ENCODE results near the gene CYP19A1. TPM values are rescaled to one million over a fixed set of nuclear protein-coding genes. Genes with fewer than 3 reads are reported as not detected.
A peak's percentile ranks its signal among the peaks of the same experiment; 100 is the strongest.

Gene CYP19A1
- total and polyA plus RNA-seq, 9 of the 15 experiments (the other 6 are each of a cell fraction or from before 2014, with no cell fraction given) = 0.16 to 0.63 (median 0.47) TPM; not detected in 3

DNA sequence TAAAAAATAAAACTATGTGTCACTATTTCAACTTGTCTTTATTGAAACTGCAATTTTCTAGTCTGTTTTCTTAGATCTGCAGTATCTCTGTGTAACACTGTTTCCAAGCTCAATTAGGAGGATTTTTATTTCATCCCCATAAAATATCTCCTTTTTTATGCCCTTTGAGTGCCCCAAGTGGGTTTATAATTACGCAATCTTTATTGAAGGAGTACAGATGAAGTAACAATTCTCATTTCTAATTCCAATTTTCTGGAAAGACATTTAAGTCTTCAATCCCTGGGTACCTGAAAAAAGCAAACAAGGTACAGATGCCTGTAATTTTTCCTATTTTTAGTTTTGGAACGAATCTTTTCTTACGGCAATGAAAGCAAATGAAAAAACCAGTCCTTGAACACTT is 61.3 kb downstream of the CYP19A1 start:
- peaks cover 13 to 24% of the 10 kb centered on the region in 2 experiments; a peak in 4 of 5 replicates for H3K27me3 ChIP-seq (ENCODE audit: control insufficient read depth in 2 of 2, insufficient read depth in 2 of 2, low read length in 2 of 2)
- no peak for ATAC-seq
- WGBS (ENCODE audit: insufficient coverage, low coverage, missing lambda C conversion rate) = 26% methylated on average over 3 of the region's 3 CpGs
- peak; percentile 88 for TF ChIP-seq CEBPB (tag; IDR thresholded peaks at IDR 0.05)
- no peak for TF ChIP-seq GABPB2 (CRISPR knock-in tag; conservative IDR thresholded peaks at IDR 0.05)
- TF ChIP-seq FOXA3 (CRISPR knock-in tag; conservative IDR thresholded peaks at IDR 0.05 in 1 of 2, IDR thresholded peaks at IDR 0.05 in 1 of 2) = no peak
- no peak for TF ChIP-seq FOXK1 (CRISPR knock-in tag; IDR thresholded peaks at IDR 0.05; ENCODE audit: borderline replicate concordance)
- no peak for TF ChIP-seq TCF3 (CRISPR knock-in tag; IDR thresholded peaks at IDR 0.05)
- TF ChIP-seq, protein P1, sequence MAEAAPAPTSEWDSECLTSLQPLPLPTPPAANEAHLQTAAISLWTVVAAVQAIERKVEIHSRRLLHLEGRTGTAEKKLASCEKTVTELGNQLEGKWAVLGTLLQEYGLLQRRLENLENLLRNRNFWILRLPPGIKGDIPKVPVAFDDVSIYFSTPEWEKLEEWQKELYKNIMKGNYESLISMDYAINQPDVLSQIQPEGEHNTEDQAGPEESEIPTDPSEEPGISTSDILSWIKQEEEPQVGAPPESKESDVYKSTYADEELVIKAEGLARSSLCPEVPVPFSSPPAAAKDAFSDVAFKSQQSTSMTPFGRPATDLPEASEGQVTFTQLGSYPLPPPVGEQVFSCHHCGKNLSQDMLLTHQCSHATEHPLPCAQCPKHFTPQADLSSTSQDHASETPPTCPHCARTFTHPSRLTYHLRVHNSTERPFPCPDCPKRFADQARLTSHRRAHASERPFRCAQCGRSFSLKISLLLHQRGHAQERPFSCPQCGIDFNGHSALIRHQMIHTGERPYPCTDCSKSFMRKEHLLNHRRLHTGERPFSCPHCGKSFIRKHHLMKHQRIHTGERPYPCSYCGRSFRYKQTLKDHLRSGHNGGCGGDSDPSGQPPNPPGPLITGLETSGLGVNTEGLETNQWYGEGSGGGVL (CRISPR knock-in tag; IDR thresholded peaks at IDR 0.05) = no peak
- TF ChIP-seq ZNF384 (IDR thresholded peaks at IDR 0.05; ENCODE audit: low read depth, low read length) = no peak
- no peak for TF ChIP-seq ZNF655 (CRISPR knock-in tag; IDR thresholded peaks at IDR 0.05)
- no peak for TF ChIP-seq MAFF (IDR thresholded peaks at IDR 0.05; ENCODE audit: low read length)
- TF ChIP-seq SP2 (IDR thresholded peaks at IDR 0.05; ENCODE audit: extremely low read depth, low read depth, low read length, poor library complexity, severe bottlenecking) = no peak
- no peak for TF ChIP-seq KHSRP (IDR thresholded peaks at IDR 0.05)
- TF ChIP-seq ZNF717 (CRISPR knock-in tag; IDR thresholded peaks at IDR 0.05) = no peak
- no peak for TF ChIP-seq STAT5A (IDR thresholded peaks at IDR 0.05; ENCODE audit: borderline replicate concordance, low read length)
- TF ChIP-seq E2F4 (CRISPR knock-in tag; IDR thresholded peaks at IDR 0.05; ENCODE audit: low read depth) = no peak
- TF ChIP-seq SREBF2 (CRISPR knock-in tag; IDR thresholded peaks at IDR 0.05) = no peak
- TF ChIP-seq CEBPG (CRISPR knock-in tag; IDR thresholded peaks at IDR 0.05) = no peak
- TF ChIP-seq CEBPG (tag; conservative IDR thresholded peaks at IDR 0.05 in 1 of 2, IDR thresholded peaks at IDR 0.05 in 1 of 2) = peak; percentile 50 to 92
- no peak overlapping the region for H3K9ac ChIP-seq (ENCODE audit: insufficient read depth in 1 of 2, low read depth in 2 of 2, low read length in 2 of 2)
- no peaks in the 10 kb centered on the region for H3K9me3 ChIP-seq (replicated peaks; ENCODE audit: control insufficient read depth, insufficient read depth, low read depth, low read length)
- no peaks in the 10 kb centered on the region for H3K36me3 ChIP-seq (ENCODE audit: control insufficient read depth, insufficient read depth, low read length)
- FAIRE-seq = no peak
- H2AFZ ChIP-seq (ENCODE audit: low read depth, low read length) = no peak overlapping the region
- POLR2A ChIA-PET = no interaction called here
- H3K79me2 ChIP-seq (ENCODE audit: control insufficient read depth, insufficient read depth, low read length) = no peaks in the 10 kb centered on the region
- H3K9me1 ChIP-seq (ENCODE audit: control insufficient read depth, insufficient read depth, low read length) = no peaks in the 10 kb centered on the region
- H3K4me1 ChIP-seq (replicated peaks in 1 of 2; ENCODE audit: control insufficient read depth in 2 of 2, insufficient read depth in 2 of 2, low read length in 2 of 2) = no peaks in the 10 kb centered on the region
- BruUV-seq (replicated peaks) = no TSS peak
- intact Hi-C loops (cut with micrococcal nuclease) (loop anchor here (5.0 kb wide), 1 partner anchor 45 kb away; no protein-coding TSS in a partner anchor), in situ Hi-C loops (cut with MboI) (no loop called here)
- no peak overlapping the region for H3K27ac ChIP-seq (ENCODE audit: extremely low read depth, low read depth, low read length)
- DNase-seq (ENCODE audit: extremely low read depth in 1 of 4, low spot score in 3 of 4) = no peak
- H3K4me3 ChIP-seq = no peak overlapping the region
- 0 out of 2 replicates have a peak, but pooled peaks cover 4% of the 10 kb centered on the region for H4K20me1 ChIP-seq (replicated peaks; ENCODE audit: control insufficient read depth, insufficient read depth, low read length)
- CTCF ChIA-PET (ENCODE audit: low intra/inter-chr PET ratio) = interaction anchor here (1.2 kb wide), 1 partner anchor 113 kb away, joined by 6 read pairs; no protein-coding TSS in a partner anchor
- H3K4me2 ChIP-seq (ENCODE audit: insufficient read depth, low read length) = no peak overlapping the region

Measured in K562 (cell line).